ENCODE data around the gene CIAO3. TPM values are rescaled to one million over a fixed set of nuclear protein-coding genes. Genes with fewer than 3 reads are reported as not detected.

Gene CIAO3
- total RNA-seq, 4 donors from 2014 or later = 19.4 to 33.3 (median 30.2) TPM

DNA sequence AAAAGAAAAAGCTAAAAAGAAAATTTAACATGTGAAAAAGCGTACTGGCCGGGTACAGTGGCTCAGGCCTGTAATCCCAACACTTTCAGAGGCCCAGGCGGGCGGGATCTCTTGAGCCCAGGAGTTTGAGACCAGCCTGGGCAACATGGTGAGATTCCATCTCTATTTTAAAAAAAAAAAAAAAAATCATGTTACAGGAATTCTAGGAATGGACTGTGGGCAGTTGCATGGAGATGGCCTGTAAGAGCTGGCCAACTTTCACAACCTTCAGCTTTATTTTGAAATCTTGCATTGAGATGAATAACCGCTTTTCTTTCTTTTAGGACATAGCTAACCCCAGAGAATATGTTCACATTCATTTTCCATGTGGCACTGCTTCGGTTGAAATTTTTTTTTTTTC, 8.2 kb upstream of the CIAO3 start:
- intact Hi-C loops (cut with DNase I) = no loop called here
- H3K9me3 ChIP-seq = no peaks in the 10 kb centered on the region
- H3K27ac ChIP-seq (replicated peaks in 1 of 4) = no peak overlapping the region
- no peaks in the 10 kb centered on the region for H3K4me1 ChIP-seq
- TF ChIP-seq POLR2A (IDR thresholded peaks at IDR 0.05; ENCODE audit: low read depth) (no peak), EP300 (IDR thresholded peaks at IDR 0.05) (no peak), POLR2AphosphoS5 (IDR thresholded peaks at IDR 0.05) (no peak)
- TF ChIP-seq, protein P1, sequence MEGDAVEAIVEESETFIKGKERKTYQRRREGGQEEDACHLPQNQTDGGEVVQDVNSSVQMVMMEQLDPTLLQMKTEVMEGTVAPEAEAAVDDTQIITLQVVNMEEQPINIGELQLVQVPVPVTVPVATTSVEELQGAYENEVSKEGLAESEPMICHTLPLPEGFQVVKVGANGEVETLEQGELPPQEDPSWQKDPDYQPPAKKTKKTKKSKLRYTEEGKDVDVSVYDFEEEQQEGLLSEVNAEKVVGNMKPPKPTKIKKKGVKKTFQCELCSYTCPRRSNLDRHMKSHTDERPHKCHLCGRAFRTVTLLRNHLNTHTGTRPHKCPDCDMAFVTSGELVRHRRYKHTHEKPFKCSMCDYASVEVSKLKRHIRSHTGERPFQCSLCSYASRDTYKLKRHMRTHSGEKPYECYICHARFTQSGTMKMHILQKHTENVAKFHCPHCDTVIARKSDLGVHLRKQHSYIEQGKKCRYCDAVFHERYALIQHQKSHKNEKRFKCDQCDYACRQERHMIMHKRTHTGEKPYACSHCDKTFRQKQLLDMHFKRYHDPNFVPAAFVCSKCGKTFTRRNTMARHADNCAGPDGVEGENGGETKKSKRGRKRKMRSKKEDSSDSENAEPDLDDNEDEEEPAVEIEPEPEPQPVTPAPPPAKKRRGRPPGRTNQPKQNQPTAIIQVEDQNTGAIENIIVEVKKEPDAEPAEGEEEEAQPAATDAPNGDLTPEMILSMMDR (IDR thresholded peaks at IDR 0.05) = no peak
- 92% methylated on average over 6 of the region's 6 CpGs for whole genome bisulfite sequencing
- no peaks in the 10 kb centered on the region for H3K36me3 ChIP-seq
- H3K27me3 ChIP-seq = peaks cover 0 to 33% (median 0%) of the 10 kb centered on the region in 4 donors
- H3K4me3 ChIP-seq = no peak overlapping the region
- no peak for DNase-seq (ENCODE audit: extremely low spot score)

DNA sequence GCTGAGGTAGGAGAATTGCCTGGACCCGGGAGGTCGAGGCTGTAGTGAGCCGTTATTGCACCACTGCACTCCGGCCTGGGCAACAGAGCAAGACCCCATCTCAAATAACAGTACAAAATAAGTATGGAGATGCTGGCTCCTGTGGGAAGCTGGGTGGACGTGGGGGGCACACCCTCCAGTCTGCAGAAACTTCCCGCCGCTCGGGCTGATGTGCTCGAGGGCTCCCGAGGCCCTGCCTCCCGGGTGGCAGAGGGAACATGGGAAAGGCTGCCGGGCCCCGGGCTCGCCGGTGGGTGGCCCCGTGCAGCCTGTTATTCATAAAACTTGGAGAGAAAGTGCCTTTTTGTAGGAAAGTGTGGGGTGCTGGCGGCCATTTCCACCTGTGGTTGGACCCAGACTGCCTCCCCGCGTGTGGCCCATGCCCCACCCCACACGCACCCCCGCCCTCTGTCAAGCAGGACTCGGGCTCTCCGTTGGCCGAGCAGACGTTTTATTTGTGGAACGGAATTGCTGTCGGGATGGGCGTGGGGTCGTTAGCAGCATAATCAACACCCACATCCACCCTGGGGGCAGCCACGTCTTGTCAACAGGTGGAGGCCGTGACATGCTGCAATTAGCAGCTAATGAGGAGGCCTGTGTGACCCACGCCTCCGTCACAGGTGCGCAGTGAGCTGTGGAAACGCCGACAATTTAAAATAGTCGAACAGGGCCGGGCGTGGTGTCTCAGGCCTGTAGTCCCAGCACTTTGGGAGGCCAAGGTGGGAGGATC, 7.4 kb upstream of the CIAO3 start:
- H3K9me3 ChIP-seq = no peaks in the 10 kb centered on the region
- H3K27me3 ChIP-seq = peaks cover 0 to 40% (median 0%) of the 10 kb centered on the region in 4 donors
- no peaks in the 10 kb centered on the region for H3K4me1 ChIP-seq
- intact Hi-C loops (cut with DNase I) = no loop called here
- no peak for DNase-seq (ENCODE audit: extremely low spot score)
- TF ChIP-seq POLR2A (IDR thresholded peaks at IDR 0.05; ENCODE audit: low read depth) = no peak
- no peak for TF ChIP-seq EP300 (IDR thresholded peaks at IDR 0.05)
- TF ChIP-seq, protein P1 (IDR thresholded peaks at IDR 0.05) = no peak
- TF ChIP-seq POLR2AphosphoS5 (IDR thresholded peaks at IDR 0.05) = no peak
- no peak overlapping the region for H3K27ac ChIP-seq (replicated peaks in 1 of 4)
- H3K36me3 ChIP-seq = no peaks in the 10 kb centered on the region
- H3K4me3 ChIP-seq = no peak overlapping the region
- WGBS = 89% methylated on average over 39 of the region's 39 CpGs

DNA sequence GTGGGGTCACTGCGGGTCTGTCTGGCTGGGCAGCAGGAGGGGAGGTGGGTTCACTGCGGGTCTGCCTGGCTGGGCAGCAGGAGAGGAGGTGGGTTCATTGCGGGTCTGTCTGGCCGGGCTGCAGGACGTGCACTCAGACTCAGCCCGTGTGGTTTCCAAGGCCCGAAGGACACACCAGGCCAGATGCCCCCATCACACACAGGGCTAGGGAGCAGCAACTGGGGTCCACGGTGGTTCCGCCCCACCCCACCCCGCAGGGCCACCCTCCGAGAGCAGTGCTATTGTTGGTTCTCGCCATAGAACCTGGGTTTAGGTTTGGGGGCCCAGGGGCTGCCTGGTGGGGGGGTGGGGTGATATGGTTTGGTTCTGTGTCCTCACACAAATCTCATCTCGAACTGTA, 5.8 kb upstream of the CIAO3 start:
- DNase-seq (ENCODE audit: extremely low spot score) = no peak
- Histone ChIP-seq H3K9me3 (no peaks in the 10 kb centered on the region), H3K27me3 (peaks cover 0 to 44% (median 0%) of the 10 kb centered on the region in 4 donors), H3K36me3 (no peaks in the 10 kb centered on the region), H3K27ac (replicated peaks in 1 of 4) (no peak overlapping the region), H3K4me1 (no peaks in the 10 kb centered on the region), H3K4me3 (no peak overlapping the region)
- intact Hi-C loops (cut with DNase I) = no loop called here
- WGBS = 81% methylated on average over 2 of the region's 13 CpGs
- TF ChIP-seq POLR2AphosphoS5 (IDR thresholded peaks at IDR 0.05) (no peak), EP300 (IDR thresholded peaks at IDR 0.05) (no peak), POLR2A (IDR thresholded peaks at IDR 0.05; ENCODE audit: low read depth) (no peak)
- TF ChIP-seq, protein P1 (IDR thresholded peaks at IDR 0.05) = no peak

DNA sequence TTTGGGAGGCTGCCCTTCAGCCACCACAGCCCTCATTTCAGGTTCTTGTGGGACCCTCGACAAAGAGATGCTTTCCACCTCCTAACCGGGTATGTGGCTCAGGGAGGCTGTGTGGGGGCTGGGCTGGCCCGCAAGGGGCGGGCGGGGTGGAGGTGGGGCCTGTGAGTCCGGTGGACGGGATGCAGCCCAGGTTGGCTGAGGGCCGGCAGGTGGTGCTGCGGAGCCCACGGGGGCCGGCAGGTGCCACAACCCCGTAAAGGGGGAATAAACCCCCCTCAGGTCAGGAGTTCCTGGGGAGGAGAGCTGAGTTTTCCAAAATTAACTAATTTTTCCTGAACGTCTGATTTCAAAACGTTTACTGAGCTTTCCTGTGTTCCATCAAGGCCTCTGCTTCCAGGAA, 4.9 kb upstream of the CIAO3 start:
- intact Hi-C loops (cut with DNase I) = no loop called here
- Histone ChIP-seq H3K4me3 (no peak overlapping the region), H3K27ac (replicated peaks in 1 of 4) (no peak overlapping the region), H3K4me1 (peaks cover 4 to 7% (median 6%) of the 10 kb centered on the region in 4 donors), H3K27me3 (peaks cover 0 to 35% (median 0%) of the 10 kb centered on the region in 4 donors), H3K9me3 (no peaks in the 10 kb centered on the region), H3K36me3 (no peaks in the 10 kb centered on the region)
- DNase-seq (ENCODE audit: extremely low spot score) = no peak
- TF ChIP-seq POLR2AphosphoS5 (IDR thresholded peaks at IDR 0.05) = no peak
- no peak for TF ChIP-seq POLR2A (IDR thresholded peaks at IDR 0.05; ENCODE audit: low read depth)
- TF ChIP-seq, protein P1 (IDR thresholded peaks at IDR 0.05) = no peak
- TF ChIP-seq EP300 (IDR thresholded peaks at IDR 0.05) = no peak
- 1% methylated on average over 7 of the region's 14 CpGs for WGBS

Measured in esophagus muscularis mucosa (tissue), 4 donors.